Vagina (tissue), 2 donors: ENCODE measurements around the gene MYLIP. TPM values are rescaled to one million over a fixed set of nuclear protein-coding genes. Genes with fewer than 3 reads are reported as not detected.
"Not testable (repeated sequence)": the region's sequence is repeated elsewhere in the genome, so short reads cannot be mapped to it uniquely, and the experiment has no call there.

ENCODE experiments used
- DNase-seq, 2 donors: peaks; one replicate each; pipeline ENCODE4 v3.0.0-alpha.2; 2017; ENCODE audit errors: extremely low spot score in 2 of 2
- H3K27ac ChIP-seq: fragments of 200-600 bp; sonication (generic); one replicate; pipeline ENCODE4 v1.5.1; 2019
- H3K27me3 ChIP-seq: fragments of 200-600 bp; sonication (generic); one replicate; pipeline ENCODE4 v1.5.1; 2019
- H3K36me3 ChIP-seq, 2 donors: fragments of 200-600 bp; sonication (generic); one replicate each; pipeline ENCODE4 v1.5.1; 2017 to 2019
- H3K4me1 ChIP-seq: fragments of 200-600 bp; sonication (generic); one replicate; pipeline ENCODE4 v1.5.1; 2019
- H3K4me3 ChIP-seq, 2 donors: fragments of 200-600 bp; sonication (generic); 1 replicate in 1 of 2; 2 replicates in 1 of 2; pipeline ENCODE4 v1.5.1; 2016 to 2019
- H3K9me3 ChIP-seq: fragments of 200-600 bp; sonication (generic); one replicate; pipeline ENCODE4 v1.5.1; 2019
- CTCF ChIP-seq, 3 experiments: fragments of 450-650 bp in 2 of 3; fragments of 200-600 bp in 1 of 3; sonication (generic) in 1 of 3; IDR thresholded peaks; one replicate each; pipeline ENCODE4 v1.5.1; 2017 to 2019; ENCODE audit warnings: antibody characterized with exemption in 3 of 3, mild to moderate bottlenecking in 2 of 3, moderate library complexity in 2 of 3
- POLR2A ChIP-seq, 2 donors: fragments of 450-650 bp; IDR thresholded peaks; one replicate each; pipeline ENCODE4 v1.6.1; 2017; ENCODE audit warnings: antibody characterized with exemption in 2 of 2, mild to moderate bottlenecking in 2 of 2, moderate library complexity in 2 of 2
- POLR2AphosphoS5 ChIP-seq, 2 donors: sonication (generic); formaldehyde crosslinking; IDR thresholded peaks; one replicate each; pipeline ENCODE4 v1.9.0; 2017; ENCODE audit warnings: antibody characterized with exemption in 2 of 2, mild to moderate bottlenecking in 2 of 2, low read depth in 1 of 2; ENCODE audit not compliant: insufficient read depth in 1 of 2
- intact Hi-C: fragments of 100-400 bp; cut with DNase I; formaldehyde crosslinking; loops from one replicate; pipeline ENCODE4 v1.15.1; 2023
- total RNA-seq: library from RNA; depleted of rRNA; stranded (reverse); fragments of >200 nt; gene quantifications from one replicate; pipeline ENCODE4 v1.2.3, GENCODE V29; 2016

MYLIP gene
- total RNA-seq, 1 donor from 2014 or later, result 30.7 TPM

GRCh38 chr6:16174416-16175078 is 45.7 kb downstream of the MYLIP start:
- H3K4me3 ChIP-seq, result no peak overlapping the region
- intact Hi-C loops, result no loop called here
- TF ChIP-seq CTCF (IDR thresholded peaks at IDR 0.05) (no peak), POLR2AphosphoS5 (IDR thresholded peaks at IDR 0.05; ENCODE audit: insufficient read depth in 1 of 2, low read depth in 1 of 2) (no peak), POLR2A (IDR thresholded peaks at IDR 0.05) (no peak)

GRCh38 chr6:16176600-16176999 is 47.7 kb downstream of the MYLIP start:
- intact Hi-C loops, H3K27ac ChIP-seq, H3K27me3 ChIP-seq, H3K9me3 ChIP-seq, DNase-seq, H3K4me3 ChIP-seq, H3K36me3 ChIP-seq, H3K4me1 ChIP-seq: not testable (repeated sequence)

More at GRCh38 chr6:16174416-16175078, 45.7 kb downstream of the MYLIP start:
- H3K36me3 ChIP-seq, result no peaks in the 10 kb centered on the region
- no peak overlapping the region for H3K27ac ChIP-seq
- no peak for DNase-seq
- no peaks in the 10 kb centered on the region for H3K4me1 ChIP-seq
- H3K9me3 ChIP-seq, result no peaks in the 10 kb centered on the region
- H3K27me3 ChIP-seq, result no peaks in the 10 kb centered on the region

GRCh38 chr6:16177881-16178280 is 49.0 kb downstream of the MYLIP start:
- TF ChIP-seq POLR2AphosphoS5 (IDR thresholded peaks at IDR 0.05; ENCODE audit: insufficient read depth in 1 of 2, low read depth in 1 of 2), result no peak
- no peak for TF ChIP-seq CTCF (IDR thresholded peaks at IDR 0.05)
- no peak for TF ChIP-seq POLR2A (IDR thresholded peaks at IDR 0.05)

GRCh38 chr6:16178351-16178750 is 49.5 kb downstream of the MYLIP start:
- intact Hi-C loops, result no loop called here
- TF ChIP-seq CTCF (IDR thresholded peaks at IDR 0.05), result no peak
- TF ChIP-seq POLR2A (IDR thresholded peaks at IDR 0.05), result no peak
- TF ChIP-seq POLR2AphosphoS5 (IDR thresholded peaks at IDR 0.05; ENCODE audit: insufficient read depth in 1 of 2, low read depth in 1 of 2), result no peak
- Histone ChIP-seq H3K4me1 (peaks cover 13% of the 10 kb centered on the region), H3K27ac (no peak overlapping the region), H3K36me3 (no peaks in the 10 kb centered on the region), H3K4me3 (no peak overlapping the region), H3K9me3 (no peaks in the 10 kb centered on the region), H3K27me3 (no peaks in the 10 kb centered on the region)
- DNase-seq, result no peak

More at GRCh38 chr6:16177881-16178280, 49.0 kb downstream of the MYLIP start:
- Histone ChIP-seq H3K27ac (no peak overlapping the region), H3K27me3 (no peaks in the 10 kb centered on the region), H3K4me3 (no peak overlapping the region), H3K9me3 (no peaks in the 10 kb centered on the region), H3K36me3 (no peaks in the 10 kb centered on the region), H3K4me1 (peaks cover 12% of the 10 kb centered on the region)
- DNase-seq, result no peak
- intact Hi-C loops, result no loop called here

- no peak for DNase-seq
- Histone ChIP-seq H3K4me3 (no peak overlapping the region), H3K27me3 (no peaks in the 10 kb centered on the region), H3K27ac (no peak overlapping the region), H3K36me3 (no peaks in the 10 kb centered on the region), H3K4me1 (peaks cover 13% of the 10 kb centered on the region), H3K9me3 (no peaks in the 10 kb centered on the region)
- no peak for TF ChIP-seq POLR2AphosphoS5 (IDR thresholded peaks at IDR 0.05; ENCODE audit: insufficient read depth in 1 of 2, low read depth in 1 of 2)
- no peak for TF ChIP-seq POLR2A (IDR thresholded peaks at IDR 0.05)
- no peak for TF ChIP-seq CTCF (IDR thresholded peaks at IDR 0.05)
- intact Hi-C loops, result no loop called here
Measured at GRCh38 chr6:16179063-16179462, 50.2 kb downstream of the MYLIP start.
